H1 (cell line): ENCODE data around the gene CFAP74. TPM values are rescaled to one million over a fixed set of nuclear protein-coding genes. Genes with fewer than 3 reads are reported as not detected.
A peak's percentile ranks its signal among the peaks of the same experiment; 100 is the strongest.

Source experiments
- CTCF ChIA-PET: fragments of 300-600 bp; sonication (Branson Sonifier 250); formaldehyde crosslinking; loops from one replicate; lab custom pipeline; 2021; ENCODE audit not compliant: partially characterized antibody; lab: Charles Lee
- POLR2A ChIA-PET: fragments of 300-600 bp; sonication (Branson Sonifier 250); formaldehyde crosslinking; loops from one replicate; lab custom pipeline; 2021; ENCODE audit warnings: inconsistent platforms; ENCODE audit not compliant: partially characterized antibody; lab: Charles Lee
- DNase-seq, 2 experiments: peaks; one replicate each; pipeline versions ENCODE4 v3.0.0 to v3.0.0-alpha.2; 2010 to 2022; ENCODE audit warnings: low spot score in 2 of 2, low read depth in 1 of 2, mixed read lengths in 1 of 2
- FAIRE-seq: peaks from 2 replicates; lab custom pipeline; 2011; peaks lifted over from hg19 to GRCh38; lab: Jason Lieb, UNC
- H2AFZ ChIP-seq: 2 replicates; pipeline ENCODE4 v1.8.1; 2012; ENCODE audit warnings: low read length, inconsistent platforms
- H2AK5ac ChIP-seq: 2 replicates; pipeline ENCODE4 v1.6.1; 2013; ENCODE audit warnings: low read depth, low read length
- H2BK120ac ChIP-seq: replicated peaks from 2 replicates; pipeline ENCODE3; 2013; ENCODE audit warnings: low read depth, low read length, inconsistent platforms
- H2BK12ac ChIP-seq: 2 replicates; pipeline ENCODE4 v1.6.1; 2013; ENCODE audit warnings: low read depth, low read length
- H2BK15ac ChIP-seq: 2 replicates; pipeline ENCODE4 v1.6.1; 2013; ENCODE audit warnings: low read length
- H2BK20ac ChIP-seq: 2 replicates; pipeline ENCODE4 v1.6.1; 2013; ENCODE audit warnings: low read length
- H2BK5ac ChIP-seq: 2 replicates; pipeline ENCODE4 v1.6.1; 2013; ENCODE audit warnings: low read depth, low read length
- H3K14ac ChIP-seq: 2 replicates; pipeline ENCODE4 v1.6.1; 2013; ENCODE audit warnings: inconsistent platforms; ENCODE audit not compliant: insufficient read length
- H3K18ac ChIP-seq: 2 replicates; pipeline ENCODE4 v1.6.1; 2013; ENCODE audit warnings: low read length; ENCODE audit errors: extremely low read depth
- H3K23ac ChIP-seq: 2 replicates; pipeline ENCODE4 v1.6.1; 2013; ENCODE audit warnings: inconsistent platforms; ENCODE audit not compliant: insufficient read length
- H3K23me2 ChIP-seq: 2 replicates; pipeline ENCODE4 v1.6.1; 2013; ENCODE audit warnings: low read depth, low read length
- H3K27ac ChIP-seq: 2 replicates; pipeline ENCODE4 v1.6.1; 2011; ENCODE audit warnings: low read depth, low read length, inconsistent platforms
- H3K27me3 ChIP-seq, 4 experiments: replicated peaks in 1 of 4; 1 replicate in 1 of 4; 2 replicates in 3 of 4; pipeline versions ENCODE4 v1.6.1 to v1.8.1; 2011 to 2013; ENCODE audit warnings: low read length in 3 of 4, mild to moderate bottlenecking in 3 of 4, inconsistent platforms in 2 of 4, mixed read lengths in 2 of 4, moderate library complexity in 1 of 4; ENCODE audit not compliant: control insufficient read depth in 3 of 4, insufficient read depth in 3 of 4; ENCODE audit errors: extremely low read depth in 1 of 4
- H3K36me3 ChIP-seq, 4 experiments: 2 replicates each; pipeline versions ENCODE4 v1.6.1 to v1.8.1; 2011 to 2013; ENCODE audit warnings: mild to moderate bottlenecking in 4 of 4, low read length in 3 of 4, moderate library complexity in 2 of 4, control low read depth in 1 of 4, inconsistent platforms in 1 of 4; ENCODE audit not compliant: insufficient read depth in 4 of 4, control insufficient read depth in 2 of 4
- H3K4ac ChIP-seq: replicated peaks from 2 replicates; pipeline ENCODE3; 2013; ENCODE audit warnings: low read length, low read depth, mixed read lengths, inconsistent platforms; ENCODE audit not compliant: insufficient read length
- H3K4me1 ChIP-seq, 4 experiments: replicated peaks in 1 of 4; 1 replicate in 1 of 4; 2 replicates in 3 of 4; pipeline versions ENCODE4 v1.6.1 to v1.8.1; 2011 to 2013; ENCODE audit warnings: low read length in 3 of 4, inconsistent platforms in 2 of 4, mixed read lengths in 1 of 4; ENCODE audit not compliant: insufficient read depth in 4 of 4, control insufficient read depth in 3 of 4
- H3K4me2 ChIP-seq, 2 experiments: 2 replicates each; pipeline versions ENCODE4 v1.6.1 to v1.8.1; 2011 to 2013; ENCODE audit warnings: low read depth in 2 of 2, low read length in 2 of 2, control low read depth in 1 of 2, inconsistent platforms in 1 of 2, mild to moderate bottlenecking in 1 of 2; ENCODE audit not compliant: insufficient read depth in 1 of 2
- H3K4me3 ChIP-seq, 4 experiments: fragments of 200-600, 300-600 bp in 1 of 4; sonication (generic), shearing (Covaris generic), sonication (Bioruptor Twin) in 1 of 4; 2 replicates each; pipeline versions ENCODE4 v1.5.1 to v1.8.1; 2011 to 2016; ENCODE audit warnings: low read length in 4 of 4, low read depth in 3 of 4, control low read depth in 2 of 4, inconsistent platforms in 2 of 4, mild to moderate bottlenecking in 2 of 4, mixed read lengths in 1 of 4, moderate library complexity in 1 of 4; ENCODE audit not compliant: insufficient read depth in 2 of 4; ENCODE audit errors: extremely low read depth in 1 of 4
- H3K56ac ChIP-seq: replicated peaks from 2 replicates; pipeline ENCODE3; 2013; ENCODE audit warnings: low read depth, mild to moderate bottlenecking, mixed read lengths, low read length, inconsistent platforms; ENCODE audit not compliant: insufficient read length
- H3K79me1 ChIP-seq: 2 replicates; pipeline ENCODE4 v1.6.1; 2013; ENCODE audit warnings: low read depth, low read length, control low read depth
- H3K79me2 ChIP-seq, 2 experiments: 2 replicates each; pipeline versions ENCODE4 v1.6.1 to v1.8.1; 2012 to 2013; ENCODE audit warnings: low read length in 2 of 2, mild to moderate bottlenecking in 2 of 2, inconsistent platforms in 1 of 2; ENCODE audit not compliant: insufficient read depth in 2 of 2, control insufficient read depth in 1 of 2
- H3K9ac ChIP-seq, 4 experiments: replicated peaks in 1 of 4; 1 replicate in 1 of 4; 2 replicates in 3 of 4; pipeline versions ENCODE4 v1.6.1 to v1.8.1; 2011 to 2013; ENCODE audit warnings: low read depth in 3 of 4, low read length in 3 of 4, control low read depth in 2 of 4, mild to moderate bottlenecking in 2 of 4, moderate library complexity in 2 of 4, inconsistent platforms in 1 of 4; ENCODE audit errors: extremely low read depth in 1 of 4
- H3K9me3 ChIP-seq, 2 experiments: 2 replicates each; pipeline versions ENCODE4 v1.6.1 to v1.8.1; 2012 to 2013; ENCODE audit warnings: mild to moderate bottlenecking in 2 of 2, moderate library complexity in 2 of 2, control low read depth in 1 of 2, inconsistent platforms in 1 of 2, low read depth in 1 of 2, low read length in 1 of 2, mixed read lengths in 1 of 2; ENCODE audit not compliant: insufficient read depth in 2 of 2
- H4K20me1 ChIP-seq, 2 experiments: replicated peaks in 1 of 2; 2 replicates each; pipeline versions ENCODE3 to v1.8.1; 2011 to 2013; ENCODE audit warnings: inconsistent platforms in 2 of 2, low read length in 2 of 2, mild to moderate bottlenecking in 1 of 2; ENCODE audit not compliant: insufficient read depth in 2 of 2, control insufficient read depth in 1 of 2
- H4K5ac ChIP-seq: 2 replicates; pipeline ENCODE4 v1.6.1; 2013; ENCODE audit warnings: low read length, low read depth, mixed read lengths, inconsistent platforms; ENCODE audit not compliant: insufficient read length
- H4K8ac ChIP-seq: 2 replicates; pipeline ENCODE4 v1.8.0; 2013; ENCODE audit warnings: mild to moderate bottlenecking, moderate library complexity, low read length, inconsistent platforms; ENCODE audit not compliant: insufficient read depth; ENCODE audit errors: extremely low read depth
- H4K91ac ChIP-seq: replicated peaks from 2 replicates; pipeline ENCODE3; 2013; ENCODE audit warnings: low read length, mixed read lengths, inconsistent platforms; ENCODE audit not compliant: insufficient read length
- BACH1 ChIP-seq: IDR thresholded peaks from 2 replicates; pipeline ENCODE4 v1.6.1; 2012; ENCODE audit warnings: low read length, improper control_type of control experiment
- CREB1 ChIP-seq: IDR thresholded peaks from 2 replicates; pipeline ENCODE4 v1.6.1; 2012; ENCODE audit warnings: inconsistent platforms
- EGR1 ChIP-seq: IDR thresholded peaks from 2 replicates; pipeline ENCODE4 v1.6.1; 2011; ENCODE audit warnings: low read depth, low read length, borderline replicate concordance
- EP300 ChIP-seq, 2 experiments: IDR thresholded peaks; 1 replicate in 1 of 2; 2 replicates in 1 of 2; pipeline ENCODE4 v1.6.1; 2011 to 2012; ENCODE audit warnings: low read depth in 2 of 2, low read length in 2 of 2, mild to moderate bottlenecking in 2 of 2, borderline replicate concordance in 1 of 2, inconsistent platforms in 1 of 2, moderate library complexity in 1 of 2
- EZH2 ChIP-seq: fragments of 200-600 bp; sonication (generic); IDR thresholded peaks from 2 replicates; pipeline ENCODE4 v1.7.1; 2012; ENCODE audit warnings: low read depth, mild to moderate bottlenecking, moderate library complexity, low read length, inconsistent platforms; ENCODE audit not compliant: severe bottlenecking
- KDM4A ChIP-seq: IDR thresholded peaks from one replicate; pipeline ENCODE4 v1.7.1; 2012; ENCODE audit warnings: low read depth, mild to moderate bottlenecking, moderate library complexity, low read length, inconsistent platforms; ENCODE audit not compliant: severe bottlenecking
- NRF1 ChIP-seq: IDR thresholded peaks from 2 replicates; pipeline ENCODE4 v1.6.1; 2011; ENCODE audit warnings: mild to moderate bottlenecking, low read depth, low read length, improper control_type of control experiment
- POLR2AphosphoS5 ChIP-seq: IDR thresholded peaks from 2 replicates; pipeline ENCODE4 v1.6.1; 2011; ENCODE audit warnings: low read depth, low read length
- POU5F1 ChIP-seq: IDR thresholded peaks from 2 replicates; pipeline ENCODE4 v1.6.1; 2011; ENCODE audit warnings: low read depth, mild to moderate bottlenecking, low read length, moderate library complexity
- RNF2 ChIP-seq: fragments of 200-900, 300-1000 bp; sonication (generic); IDR thresholded peaks from 2 replicates; pipeline ENCODE4 v1.7.1; 2016; ENCODE audit warnings: borderline replicate concordance, low read depth, mild to moderate bottlenecking, antibody characterized with exemption, low read length; ENCODE audit not compliant: poor library complexity, severe bottlenecking; ENCODE audit errors: missing control alignments
- RXRA ChIP-seq: IDR thresholded peaks from 2 replicates; pipeline ENCODE4 v1.6.1; 2011; ENCODE audit warnings: low read depth, mild to moderate bottlenecking, low read length, moderate library complexity; ENCODE audit not compliant: insufficient read depth
- TAF7 ChIP-seq: optimal IDR thresholded peaks from 2 replicates; pipeline ENCODE3; 2011; ENCODE audit warnings: low read depth, mild to moderate bottlenecking, inconsistent platforms, low read length, moderate library complexity, borderline replicate concordance
- TCF12 ChIP-seq: IDR thresholded peaks from 2 replicates; pipeline ENCODE4 v1.6.1; 2011; ENCODE audit warnings: low read depth, mild to moderate bottlenecking, low read length
- WGBS, 2 experiments: shearing (Covaris generic) in 1 of 2; methylation state at CpG; one replicate each; pipeline versions ENCODE4 v1.1.6 to v1.1.7; 2013 to 2015; ENCODE audit warnings: low lambda C conversion rate in 2 of 2, mixed read lengths in 2 of 2, inconsistent platforms in 1 of 2, low coverage in 1 of 2, missing lambda C conversion rate in 1 of 2; ENCODE audit not compliant: insufficient replicate concordance in 2 of 2, insufficient coverage in 1 of 2, insufficient read length in 1 of 2; ENCODE audit errors: extremely low coverage in 1 of 2, missing lambda C conversion rate in 1 of 2; 5-methylcytosine and 5-hydroxymethylcytosine counted together
- polyA plus RNA-seq, 7 experiments: library from polyadenylated mRNA; depleted of rRNA in 3 of 7; stranded (reverse) in 5 of 7; unstranded in 2 of 7; fragments of >200 nt in 5 of 7; fragments of 200-250 nt in 2 of 7; gene quantifications; 1 replicate in 5 of 7; 2 replicates in 1 of 7; 4 replicates in 1 of 7; pipeline versions ENCODE4 v1.2.1 to v1.2.3, GENCODE V29; 2011 to 2013; ENCODE audit warnings: missing spikeins in 2 of 7, mixed read lengths in 2 of 7
- total RNA-seq: library from RNA; stranded (reverse); fragmentation: NEBNext Ultra II Directional; extraction: Animal tissue kit (Norgen Biotek cat#: 25700); gene quantifications from 2 replicates; pipeline ENCODE4 v1.2.1, GENCODE V29; 2021
- TF ChIP-seq, protein P1 (sequence below): IDR thresholded peaks from 2 replicates; pipeline ENCODE4 v1.6.1; 2012; ENCODE audit warnings: inconsistent platforms

CFAP74 gene
- total and polyA plus RNA-seq, 2 of the 8 experiments (the other 6 are each of a cell fraction or from before 2014, with no cell fraction given): 0.09 to 0.20 TPM

DNA sequence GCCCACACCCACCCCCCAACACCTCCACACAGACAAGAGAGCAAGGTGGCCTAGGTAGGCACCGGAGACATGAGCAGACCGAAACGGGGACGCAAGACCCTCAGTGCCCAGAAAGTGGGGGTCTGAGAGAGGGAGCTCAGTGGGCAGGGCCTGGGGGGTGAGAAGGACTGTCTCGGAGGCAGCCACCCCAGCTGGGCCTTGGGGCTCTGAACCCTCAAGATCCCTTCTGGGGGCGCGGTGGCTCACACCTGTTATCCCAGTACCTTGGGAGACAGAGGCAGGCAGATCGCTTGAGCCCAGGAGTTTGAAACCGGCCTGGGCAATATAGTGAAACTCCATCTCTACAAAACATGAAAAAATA, 103.6 kb downstream of the CFAP74 start:
- Histone ChIP-seq H3K27ac (no peak overlapping the region), H2BK15ac (no peak overlapping the region), H3K4me2 (no peak overlapping the region), H3K23me2 (no peaks in the 10 kb centered on the region), H3K14ac (no peak overlapping the region), H3K79me2 (no peaks in the 10 kb centered on the region), H2BK5ac (no peak overlapping the region), H3K4me1 (peaks cover 0 to 14% (median 3%) of the 10 kb centered on the region in 4 experiments; a peak in 5 of 7 replicates), H4K91ac (peak overlapping the region; percentile 54), H3K4me3 (no peak overlapping the region), H2BK120ac (no peak overlapping the region), H3K36me3 (no peaks in the 10 kb centered on the region), H3K27me3 (no peaks in the 10 kb centered on the region; a peak in 1 of 7 replicates), H2AFZ (no peak overlapping the region), H4K20me1 (peaks cover 0 to 6% of the 10 kb centered on the region in 2 experiments), H3K9ac (no peak overlapping the region), H4K5ac (no peak overlapping the region), H3K79me1 (no peaks in the 10 kb centered on the region), H3K56ac (no peak overlapping the region), H2BK20ac (no peak overlapping the region; the same call in 1 of the 2 replicates), H3K18ac (no peak overlapping the region; the same call in 1 of the 2 replicates), H2BK12ac (peak overlapping the region; percentile 68; the same call in 1 of the 2 replicates), H4K8ac (no peak overlapping the region), H3K23ac (no peak overlapping the region), H2AK5ac (no peak overlapping the region), H3K9me3 (no peaks in the 10 kb centered on the region), H3K4ac (no peak overlapping the region)
- CTCF ChIA-PET: interaction anchor here (0.9 to 7.0 kb wide), 17 partner anchors 7 to 145 kb away, joined by 3 to 64 read pairs (median 4); partner anchors contain the start of gene CALML6
- FAIRE-seq (no peak), DNase-seq (no peak)
- WGBS, 2 experiments: 93% methylated on average over 9 of the region's 9 CpGs; no CpG with 5 or more reads in 1 of the 2 experiments
- POLR2A ChIA-PET: interaction anchor here (1.0 to 1.7 kb wide), 6 partner anchors 9 to 118 kb away, joined by 3 to 8 read pairs (median 4); no protein-coding TSS in a partner anchor
- TF ChIP-seq KDM4A: no peak
- TF ChIP-seq EZH2: no peak
- no peak for TF ChIP-seq RXRA
- no peak for TF ChIP-seq BACH1
- no peak for TF ChIP-seq RNF2
- TF ChIP-seq, protein P1, sequence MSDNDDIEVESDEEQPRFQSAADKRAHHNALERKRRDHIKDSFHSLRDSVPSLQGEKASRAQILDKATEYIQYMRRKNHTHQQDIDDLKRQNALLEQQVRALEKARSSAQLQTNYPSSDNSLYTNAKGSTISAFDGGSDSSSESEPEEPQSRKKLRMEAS: no peak
- TF ChIP-seq CREB1: no peak
- TF ChIP-seq NRF1: no peak
- no peak for TF ChIP-seq EGR1
- no peak for TF ChIP-seq POLR2AphosphoS5
- no peak for TF ChIP-seq TAF7
- no peak for TF ChIP-seq POU5F1
- no peak for TF ChIP-seq TCF12
- TF ChIP-seq EP300 (IDR thresholded peaks at IDR 0.05; ENCODE audit: borderline replicate concordance in 1 of 2, low read depth in 2 of 2, low read length in 2 of 2): no peak
